WTC11 (cell line): Measurements from ENCODE around the gene PITPNC1. TPM values are rescaled to one million over a fixed set of nuclear protein-coding genes. Genes with fewer than 3 reads are reported as not detected.
"Not testable (repeated sequence)": the region's sequence is repeated elsewhere in the genome, so short reads cannot be mapped to it uniquely, and the experiment has no call there.

ENCODE experiments used
- ATAC-seq: fragments of 200-7000 bp; cut with Tn5 transposase; 2 replicates; pipeline ENCODE4 v1.10.0; 2021; ENCODE audit warnings: mild to moderate bottlenecking, moderate library complexity
- CTCF ChIA-PET: fragments of 300-600 bp; sonication (Branson Sonifier 250); formaldehyde crosslinking; loops from one replicate; lab custom pipeline; 2021; ENCODE audit warnings: antibody characterized with exemption; lab: Charles Lee
- POLR2A ChIA-PET: fragments of 350-600 bp; sonication (Branson Sonifier 250); formaldehyde crosslinking; loops from one replicate; lab custom pipeline; 2021; ENCODE audit warnings: antibody characterized with exemption; lab: Charles Lee
- DNase-seq: peaks from one replicate; pipeline ENCODE4 v3.0.0; 2021; ENCODE audit warnings: low spot score
- H3K27ac Mint-ChIP-seq: 2 replicates; pipeline ENCODE4 v1.8.0; 2021; ENCODE audit warnings: mixed read lengths
- H3K27me3 Mint-ChIP-seq: 2 replicates; pipeline ENCODE4 v1.8.0; 2021; ENCODE audit warnings: low read depth, mild to moderate bottlenecking, moderate library complexity, mixed read lengths
- H3K36me3 Mint-ChIP-seq: 2 replicates; pipeline ENCODE4 v1.8.0; 2021; ENCODE audit warnings: mixed read lengths
- H3K4me1 Mint-ChIP-seq: 2 replicates; pipeline ENCODE4 v1.8.0; 2022; ENCODE audit warnings: mixed read lengths
- H3K4me3 Mint-ChIP-seq: 2 replicates; pipeline ENCODE4 v1.8.0; 2021; ENCODE audit warnings: mild to moderate bottlenecking, moderate library complexity, mixed read lengths
- H3K9me3 Mint-ChIP-seq: 2 replicates; pipeline ENCODE4 v1.8.0; 2021; ENCODE audit warnings: mixed read lengths
- E2F5 ChIP-seq: sonication (generic); formaldehyde crosslinking; IDR thresholded peaks from 2 replicates; pipeline ENCODE4 v1.8.1; 2022; ENCODE audit warnings: mild to moderate bottlenecking, moderate library complexity, missing genetic modification reagents
- MLX ChIP-seq: sonication (generic); formaldehyde crosslinking; IDR thresholded peaks from 2 replicates; pipeline ENCODE4 v1.8.1; 2023; ENCODE audit warnings: mild to moderate bottlenecking, missing genetic modification reagents, moderate library complexity
- RELA ChIP-seq: sonication (generic); formaldehyde crosslinking; IDR thresholded peaks from 2 replicates; pipeline ENCODE4 v1.8.1; 2022; ENCODE audit warnings: missing genetic modification reagents, mild to moderate bottlenecking, borderline replicate concordance
- ZNF121 ChIP-seq: sonication (generic); formaldehyde crosslinking; IDR thresholded peaks from 2 replicates; pipeline ENCODE4 v1.8.0; 2023; ENCODE audit warnings: missing genetic modification reagents
- ZNF232 ChIP-seq: sonication (generic); formaldehyde crosslinking; IDR thresholded peaks from 2 replicates; pipeline ENCODE4 v1.8.0; 2022; ENCODE audit warnings: mild to moderate bottlenecking, missing genetic modification reagents
- ZNF416 ChIP-seq: fragments of 250-450 bp; sonication (Bioruptor Pico); IDR thresholded peaks from 2 replicates; pipeline ENCODE4 v1.9.0; 2021; ENCODE audit warnings: mild to moderate bottlenecking, inconsistent platforms
- ZSCAN18 ChIP-seq: fragments of 250-450 bp; sonication (Bioruptor Pico); IDR thresholded peaks from 2 replicates; pipeline ENCODE4 v2.1.2; 2022; ENCODE audit warnings: mild to moderate bottlenecking, moderate library complexity
- total RNA-seq: library from RNA; stranded (reverse); gene quantifications from 3 replicates; pipeline ENCODE4 v1.2.3, GENCODE V29; 2021
- TF ChIP-seq, protein P1 (sequence below): sonication (generic); formaldehyde crosslinking; IDR thresholded peaks from 2 replicates; pipeline ENCODE4 v1.8.0; 2023; ENCODE audit warnings: mild to moderate bottlenecking, missing genetic modification reagents
- TF ChIP-seq, protein P2 (sequence below): sonication (generic); formaldehyde crosslinking; IDR thresholded peaks from 2 replicates; pipeline ENCODE4 v1.8.1; 2022; ENCODE audit warnings: low read depth, missing genetic modification reagents, borderline replicate concordance
- TF ChIP-seq, protein P3 (sequence below): fragments of 200-600 bp; IDR thresholded peaks from 2 replicates; pipeline ENCODE4 v1.8.0; 2022; ENCODE audit warnings: antibody characterized with exemption

The PITPNC1 gene
- total RNA-seq, 1 experiment from 2014 or later: 39.8 TPM

DNA sequence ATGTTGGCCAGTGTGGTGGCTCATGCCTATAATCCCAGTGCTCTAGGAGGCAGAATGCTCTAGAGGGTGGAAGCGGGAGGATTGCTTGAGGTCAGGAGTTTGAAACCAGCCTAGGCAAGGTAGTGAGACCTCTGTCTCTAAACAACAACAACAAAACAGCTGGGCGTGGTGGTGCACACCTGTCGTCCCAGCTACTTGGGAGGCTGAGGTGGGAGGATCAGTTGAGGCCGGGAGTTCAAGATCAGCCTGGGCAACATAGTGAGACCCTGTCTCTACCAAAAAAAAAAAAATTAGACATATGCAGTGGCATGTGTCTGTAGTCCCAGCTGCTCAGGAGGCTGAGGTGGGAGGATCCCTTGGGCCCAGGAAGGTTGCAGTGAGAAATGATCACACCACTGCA lies 53.4 kb downstream of the PITPNC1 start:
- CTCF ChIA-PET, DNase-seq, H3K27me3 Mint-ChIP-seq, POLR2A ChIA-PET, H3K4me3 Mint-ChIP-seq, ATAC-seq, H3K27ac Mint-ChIP-seq, H3K36me3 Mint-ChIP-seq, H3K9me3 Mint-ChIP-seq, H3K4me1 Mint-ChIP-seq: not testable (repeated sequence)
- TF ChIP-seq ZNF121 (CRISPR knock-in tag): peak; percentile 91

DNA sequence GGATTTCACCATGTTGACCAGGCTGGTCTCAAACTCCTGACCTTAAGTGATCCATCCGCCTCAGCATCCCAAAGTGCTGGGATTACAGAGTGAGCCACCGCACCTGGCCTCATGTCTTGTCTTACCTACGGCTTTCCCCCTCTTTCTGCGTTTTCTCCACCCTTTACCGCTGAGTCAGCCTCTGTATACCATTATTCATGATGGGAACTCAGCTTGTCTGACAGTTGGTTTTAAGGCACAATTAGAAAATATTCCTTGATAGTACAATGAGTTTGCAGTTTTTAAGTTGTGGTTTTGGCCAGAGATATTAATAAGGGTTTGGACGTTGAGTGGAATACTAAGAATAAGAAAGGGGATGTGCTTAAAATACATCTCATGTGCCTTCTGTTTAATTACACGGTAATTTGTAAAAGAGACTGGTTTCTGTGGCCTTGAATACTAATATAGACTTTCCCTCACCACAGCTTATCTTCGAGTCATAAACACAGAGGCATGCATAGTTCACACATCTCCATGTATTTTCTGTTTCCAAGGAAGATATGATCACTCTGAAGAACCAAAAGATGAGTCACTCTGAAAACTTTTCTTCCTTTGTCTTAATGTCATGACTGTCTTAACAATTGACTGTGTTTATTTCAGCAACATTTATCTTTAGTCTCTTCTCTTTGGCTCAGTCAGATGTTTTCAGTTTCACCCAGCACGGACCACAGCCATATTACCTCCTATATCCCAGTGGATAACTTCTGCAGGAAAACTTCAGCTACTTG lies 54.4 kb downstream of the PITPNC1 start:
- Mint-ChIP-seq H3K27ac (peak overlapping the region; percentile 30; the same call in 1 of the 2 replicates), H3K36me3 (no peaks in the 10 kb centered on the region), H3K4me1 (peaks cover 4% of the 10 kb centered on the region), H3K27me3 (no peaks in the 10 kb centered on the region), H3K9me3 (no peaks in the 10 kb centered on the region), H3K4me3 (no peak overlapping the region)
- ATAC-seq (no peak), DNase-seq (no peak)
- TF ChIP-seq ZSCAN18 (CRISPR knock-in tag): no peak
- TF ChIP-seq, protein P1, sequence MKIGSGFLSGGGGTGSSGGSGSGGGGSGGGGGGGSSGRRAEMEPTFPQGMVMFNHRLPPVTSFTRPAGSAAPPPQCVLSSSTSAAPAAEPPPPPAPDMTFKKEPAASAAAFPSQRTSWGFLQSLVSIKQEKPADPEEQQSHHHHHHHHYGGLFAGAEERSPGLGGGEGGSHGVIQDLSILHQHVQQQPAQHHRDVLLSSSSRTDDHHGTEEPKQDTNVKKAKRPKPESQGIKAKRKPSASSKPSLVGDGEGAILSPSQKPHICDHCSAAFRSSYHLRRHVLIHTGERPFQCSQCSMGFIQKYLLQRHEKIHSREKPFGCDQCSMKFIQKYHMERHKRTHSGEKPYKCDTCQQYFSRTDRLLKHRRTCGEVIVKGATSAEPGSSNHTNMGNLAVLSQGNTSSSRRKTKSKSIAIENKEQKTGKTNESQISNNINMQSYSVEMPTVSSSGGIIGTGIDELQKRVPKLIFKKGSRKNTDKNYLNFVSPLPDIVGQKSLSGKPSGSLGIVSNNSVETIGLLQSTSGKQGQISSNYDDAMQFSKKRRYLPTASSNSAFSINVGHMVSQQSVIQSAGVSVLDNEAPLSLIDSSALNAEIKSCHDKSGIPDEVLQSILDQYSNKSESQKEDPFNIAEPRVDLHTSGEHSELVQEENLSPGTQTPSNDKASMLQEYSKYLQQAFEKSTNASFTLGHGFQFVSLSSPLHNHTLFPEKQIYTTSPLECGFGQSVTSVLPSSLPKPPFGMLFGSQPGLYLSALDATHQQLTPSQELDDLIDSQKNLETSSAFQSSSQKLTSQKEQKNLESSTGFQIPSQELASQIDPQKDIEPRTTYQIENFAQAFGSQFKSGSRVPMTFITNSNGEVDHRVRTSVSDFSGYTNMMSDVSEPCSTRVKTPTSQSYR (CRISPR knock-in tag): no peak
- no peak for TF ChIP-seq E2F5 (CRISPR knock-in tag)
- no peak for TF ChIP-seq ZNF232 (CRISPR knock-in tag)
- no peak for TF ChIP-seq MLX
- no peak for TF ChIP-seq RELA (CRISPR knock-in tag)
- CTCF ChIA-PET: no interaction called here
- POLR2A ChIA-PET: no interaction called here

GRCh38 chr17:67433248-67433924 lies 56.3 kb downstream of the PITPNC1 start:
- CTCF ChIA-PET: interaction anchor here (1.2 kb wide), 1 partner anchor 45 kb away, joined by 3 read pairs; no protein-coding TSS in a partner anchor
- TF ChIP-seq, protein P2, sequence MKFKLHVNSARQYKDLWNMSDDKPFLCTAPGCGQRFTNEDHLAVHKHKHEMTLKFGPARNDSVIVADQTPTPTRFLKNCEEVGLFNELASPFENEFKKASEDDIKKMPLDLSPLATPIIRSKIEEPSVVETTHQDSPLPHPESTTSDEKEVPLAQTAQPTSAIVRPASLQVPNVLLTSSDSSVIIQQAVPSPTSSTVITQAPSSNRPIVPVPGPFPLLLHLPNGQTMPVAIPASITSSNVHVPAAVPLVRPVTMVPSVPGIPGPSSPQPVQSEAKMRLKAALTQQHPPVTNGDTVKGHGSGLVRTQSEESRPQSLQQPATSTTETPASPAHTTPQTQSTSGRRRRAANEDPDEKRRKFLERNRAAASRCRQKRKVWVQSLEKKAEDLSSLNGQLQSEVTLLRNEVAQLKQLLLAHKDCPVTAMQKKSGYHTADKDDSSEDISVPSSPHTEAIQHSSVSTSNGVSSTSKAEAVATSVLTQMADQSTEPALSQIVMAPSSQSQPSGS (CRISPR knock-in tag): no peak
- TF ChIP-seq ZNF416: no peak
- TF ChIP-seq, protein P3, sequence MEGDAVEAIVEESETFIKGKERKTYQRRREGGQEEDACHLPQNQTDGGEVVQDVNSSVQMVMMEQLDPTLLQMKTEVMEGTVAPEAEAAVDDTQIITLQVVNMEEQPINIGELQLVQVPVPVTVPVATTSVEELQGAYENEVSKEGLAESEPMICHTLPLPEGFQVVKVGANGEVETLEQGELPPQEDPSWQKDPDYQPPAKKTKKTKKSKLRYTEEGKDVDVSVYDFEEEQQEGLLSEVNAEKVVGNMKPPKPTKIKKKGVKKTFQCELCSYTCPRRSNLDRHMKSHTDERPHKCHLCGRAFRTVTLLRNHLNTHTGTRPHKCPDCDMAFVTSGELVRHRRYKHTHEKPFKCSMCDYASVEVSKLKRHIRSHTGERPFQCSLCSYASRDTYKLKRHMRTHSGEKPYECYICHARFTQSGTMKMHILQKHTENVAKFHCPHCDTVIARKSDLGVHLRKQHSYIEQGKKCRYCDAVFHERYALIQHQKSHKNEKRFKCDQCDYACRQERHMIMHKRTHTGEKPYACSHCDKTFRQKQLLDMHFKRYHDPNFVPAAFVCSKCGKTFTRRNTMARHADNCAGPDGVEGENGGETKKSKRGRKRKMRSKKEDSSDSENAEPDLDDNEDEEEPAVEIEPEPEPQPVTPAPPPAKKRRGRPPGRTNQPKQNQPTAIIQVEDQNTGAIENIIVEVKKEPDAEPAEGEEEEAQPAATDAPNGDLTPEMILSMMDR: no peak
- TF ChIP-seq, all 79 proteins: peak for 0
- Mint-ChIP-seq H3K4me3 (no peak overlapping the region), H3K9me3 (no peaks in the 10 kb centered on the region), H3K27me3 (no peaks in the 10 kb centered on the region), H3K27ac (peak overlapping the region; percentile 44; the same call in 1 of the 2 replicates), H3K36me3 (no peaks in the 10 kb centered on the region), H3K4me1 (peaks cover 17% of the 10 kb centered on the region)
- no peak for DNase-seq
- ATAC-seq: peak; percentile 36
- POLR2A ChIA-PET: no interaction called here
